Femur (tissue), 1 donor: ENCODE data around the gene ZBTB37.
"Not testable (repeated sequence)": the region's sequence is repeated elsewhere in the genome, so short reads cannot be mapped to it uniquely, and the experiment has no call there.

Source experiments
- DNase-seq: peaks from one replicate; pipeline ENCODE4 v3.0.0-alpha.2; 2017

Gene ZBTB37

GRCh38 chr1:173915596-173915995 lies 47.4 kb downstream of the ZBTB37 start:
- no peak for DNase-seq

GRCh38 chr1:173916667-173917066 lies 48.5 kb downstream of the ZBTB37 start:
- no peak for DNase-seq

DNA sequence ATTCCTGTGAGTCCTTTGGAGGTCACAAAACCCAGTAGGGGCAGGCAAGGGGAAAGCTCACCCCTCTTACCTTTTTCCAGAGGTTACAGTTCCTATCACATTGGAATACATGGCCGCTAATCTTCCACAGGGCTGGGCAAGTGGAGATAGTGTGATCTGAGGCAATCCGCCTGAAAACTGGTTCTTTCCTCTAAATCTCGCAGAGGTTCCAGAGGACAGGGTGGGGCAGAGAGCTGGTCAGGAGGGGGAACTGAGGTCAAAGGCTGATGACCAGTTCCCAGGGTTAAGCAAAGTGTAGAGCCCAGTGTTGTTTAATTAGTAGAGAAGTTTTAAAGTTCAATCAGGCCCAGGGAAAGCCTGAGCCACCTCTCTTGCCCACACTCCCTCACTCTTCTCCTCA lies 49.0 kb downstream of the ZBTB37 start, which contains the start of gene SERPINC1:
SERPINC1 (minus strand) TSS at position 179 of the 400 bp plus-strand sequence; CDS start at position 111, 68 bp downstream.
- no peak for DNase-seq

DNA sequence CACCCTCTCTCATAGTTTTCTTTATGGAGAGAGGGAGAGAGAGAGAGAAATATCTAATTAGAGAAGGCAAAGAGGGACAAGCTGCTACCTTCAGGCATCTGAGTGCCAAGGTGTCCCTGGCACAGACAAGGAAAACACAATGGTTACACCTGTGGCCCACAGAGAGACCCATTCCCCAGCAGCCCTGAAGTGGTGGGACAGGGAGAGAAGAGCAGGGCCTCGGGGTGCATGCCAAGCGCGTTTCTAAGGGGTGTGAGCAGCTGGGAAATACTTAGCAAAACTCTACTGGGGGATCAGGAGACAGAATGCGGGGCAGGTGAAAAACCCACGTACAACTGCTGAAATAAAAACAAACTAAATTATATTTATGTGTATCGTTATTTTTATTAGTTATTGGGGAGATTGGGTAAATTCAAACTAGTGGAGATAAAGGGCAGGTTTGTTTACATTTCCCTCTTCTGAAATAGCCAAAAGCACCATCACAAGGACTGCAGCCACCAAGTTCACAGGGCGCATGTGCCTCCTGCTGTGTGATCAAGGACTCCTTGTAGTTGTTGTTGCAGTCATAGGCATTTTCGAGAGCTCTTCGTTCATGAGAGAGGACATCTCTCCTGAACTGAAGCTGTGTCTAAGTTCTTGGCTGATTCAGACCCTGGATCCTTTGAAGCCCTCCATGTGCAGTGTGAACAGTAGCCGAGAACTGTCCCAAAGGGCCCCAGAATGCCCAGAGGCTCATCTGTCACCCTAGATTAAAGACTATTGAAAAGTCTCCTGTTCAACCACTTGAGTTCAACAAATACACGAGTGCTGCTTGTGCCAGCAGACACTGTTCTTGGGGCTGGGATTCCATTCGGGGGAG lies 49.7 kb downstream of the ZBTB37 start:
- DNase-seq = no peak

DNA sequence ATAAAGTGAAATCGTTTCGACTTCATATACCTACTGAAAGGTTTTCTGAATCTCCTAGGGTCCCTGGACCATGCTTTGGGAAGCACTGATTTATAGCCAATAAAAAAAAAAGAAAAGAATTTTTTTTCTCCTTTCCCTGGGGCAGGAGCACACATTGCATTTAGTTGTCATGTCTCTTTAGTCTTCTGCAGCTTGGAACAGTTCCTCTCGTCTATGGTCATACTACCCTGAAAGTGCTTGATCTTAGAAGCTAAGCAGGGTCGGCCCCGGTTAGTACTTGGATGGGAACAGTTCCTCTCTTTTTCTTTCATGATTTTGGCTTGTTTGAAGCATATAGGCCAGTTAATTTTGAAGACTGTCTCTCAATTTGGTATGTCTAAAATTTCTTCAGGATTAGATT lies 52.7 kb downstream of the ZBTB37 start:
- DNase-seq = no peak

DNA sequence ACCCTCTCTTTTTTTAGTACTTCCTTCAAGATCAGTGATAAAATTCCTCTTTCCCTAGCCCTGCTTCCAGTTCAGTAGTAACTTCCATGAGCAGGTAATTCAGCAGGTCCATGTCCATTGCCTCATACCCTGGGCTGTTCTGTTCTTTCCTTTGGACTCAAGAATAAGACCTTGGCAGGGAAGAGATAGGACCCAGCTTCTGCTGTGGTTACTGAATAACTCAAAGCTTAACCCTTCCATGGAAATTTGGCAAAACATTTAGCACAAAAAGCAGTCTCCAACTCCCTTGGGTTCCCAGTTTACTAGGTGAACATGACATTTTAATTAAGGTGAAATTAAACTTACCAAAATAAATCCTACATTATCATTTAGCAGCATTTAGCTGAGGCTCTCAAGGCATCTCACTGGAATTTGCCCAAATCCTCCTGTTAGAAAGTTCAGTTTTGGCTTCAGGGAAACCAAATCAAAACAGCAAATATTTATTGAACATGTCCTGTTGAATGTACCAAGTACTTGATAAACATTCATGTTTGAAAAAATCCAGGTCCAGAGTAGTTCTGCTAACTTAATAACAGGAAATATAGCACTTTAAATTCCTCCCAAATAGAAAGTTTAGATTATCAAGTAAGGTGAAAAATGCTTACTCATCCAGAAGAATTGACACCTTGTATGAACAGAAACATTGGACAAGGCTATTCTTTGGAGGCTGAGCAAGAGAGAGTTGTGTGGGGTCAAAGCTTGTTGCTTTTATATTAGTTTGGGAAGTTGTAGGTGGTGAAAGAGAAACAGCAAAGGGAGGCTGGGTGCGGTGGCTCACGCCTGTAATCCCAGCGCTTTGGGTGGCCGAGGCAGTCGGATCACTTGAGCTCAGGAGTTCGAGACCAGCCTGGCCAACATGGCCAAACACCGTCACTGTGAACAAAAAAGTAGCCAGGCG lies 57.4 kb downstream of the ZBTB37 start:
- no peak for DNase-seq

- DNase-seq = not testable (repeated sequence)
Observed at GRCh38 chr1:173930541-173930940, 62.4 kb downstream of the ZBTB37 start.

- no peak for DNase-seq
Observed at GRCh38 chr1:173934440-173934839, 66.3 kb downstream of the ZBTB37 start.

GRCh38 chr1:173937062-173937461 lies 68.9 kb downstream of the ZBTB37 start:
- DNase-seq = no peak

GRCh38 chr1:173946380-173946921 lies 78.3 kb downstream of the ZBTB37 start:
- no peak for DNase-seq

- no peak for DNase-seq
Observed at GRCh38 chr1:173948594-173948993, 80.4 kb downstream of the ZBTB37 start.
